ENCODE results near the gene TMEM187.
A peak's percentile ranks its signal among the peaks of the same experiment; 100 is the strongest.
"Not testable (repeated sequence)": the region's sequence is repeated elsewhere in the genome, so short reads cannot be mapped to it uniquely, and the experiment has no call there.

The TMEM187 gene

GRCh38 chrX:153981771-153982533, 9.4 kb downstream of the TMEM187 start:
- no peaks in the 10 kb centered on the region for H3K9me3 ChIP-seq (replicated peaks; ENCODE audit: low read length)
- no peaks in the 10 kb centered on the region for H3K27me3 ChIP-seq (ENCODE audit: control insufficient read depth, insufficient read depth, low read length)
- H3K9ac ChIP-seq (ENCODE audit: low read depth, low read length): no peak overlapping the region
- H3K4me1 ChIP-seq (ENCODE audit: control insufficient read depth, insufficient read depth, low read length): peaks cover 12% of the 10 kb centered on the region
- no peak overlapping the region for H3K4me2 ChIP-seq (ENCODE audit: low read length)
- no peak overlapping the region for H3K4me3 ChIP-seq (ENCODE audit: low read length)
- H3K36me3 ChIP-seq (ENCODE audit: insufficient read depth, low read length): peaks cover 3% of the 10 kb centered on the region

- Histone ChIP-seq H3K27me3 (ENCODE audit: control insufficient read depth, insufficient read depth, low read length) (no peaks in the 10 kb centered on the region), H3K9me3 (replicated peaks; ENCODE audit: low read length) (no peaks in the 10 kb centered on the region), H3K36me3 (ENCODE audit: insufficient read depth, low read length) (peaks cover 3% of the 10 kb centered on the region), H3K4me1 (ENCODE audit: control insufficient read depth, insufficient read depth, low read length) (peaks cover 12% of the 10 kb centered on the region), H3K4me3 (ENCODE audit: low read length) (no peak overlapping the region), H3K9ac (ENCODE audit: low read depth, low read length) (no peak overlapping the region), H3K4me2 (ENCODE audit: low read length) (no peak overlapping the region)
These were observed 10.8 kb downstream of the TMEM187 start for GRCh38 chrX:153983321-153983801.

GRCh38 chrX:153984351-153985178, 12.0 kb downstream of the TMEM187 start:
- peaks cover 12% of the 10 kb centered on the region for H3K4me1 ChIP-seq (ENCODE audit: control insufficient read depth, insufficient read depth, low read length)
- no peak overlapping the region for H3K4me3 ChIP-seq (ENCODE audit: low read length)
- H3K27me3 ChIP-seq (ENCODE audit: control insufficient read depth, insufficient read depth, low read length): no peaks in the 10 kb centered on the region
- H3K36me3 ChIP-seq (ENCODE audit: insufficient read depth, low read length): peaks cover 3% of the 10 kb centered on the region
- H3K9me3 ChIP-seq (replicated peaks; ENCODE audit: low read length): no peaks in the 10 kb centered on the region
- peak overlapping the region; percentile 69 for H3K9ac ChIP-seq (ENCODE audit: low read depth, low read length)
- H3K4me2 ChIP-seq (ENCODE audit: low read length): no peak overlapping the region

- no peaks in the 10 kb centered on the region for H3K36me3 ChIP-seq (ENCODE audit: insufficient read depth, low read length)
- no peaks in the 10 kb centered on the region for H3K9me3 ChIP-seq (replicated peaks; ENCODE audit: low read length)
- H3K27me3 ChIP-seq (ENCODE audit: control insufficient read depth, insufficient read depth, low read length): no peaks in the 10 kb centered on the region
- no peak overlapping the region for H3K9ac ChIP-seq (ENCODE audit: low read depth, low read length)
- H3K4me1 ChIP-seq (ENCODE audit: control insufficient read depth, insufficient read depth, low read length): peaks cover 12% of the 10 kb centered on the region
- H3K4me2 ChIP-seq (ENCODE audit: low read length): no peak overlapping the region
- H3K4me3 ChIP-seq (ENCODE audit: low read length): no peak overlapping the region
These were observed 15.9 kb downstream of the TMEM187 start for GRCh38 chrX:153988493-153988892.

- Histone ChIP-seq H3K36me3 (ENCODE audit: insufficient read depth, low read length) (no peaks in the 10 kb centered on the region), H3K9ac (ENCODE audit: low read depth, low read length) (no peak overlapping the region), H3K4me1 (ENCODE audit: control insufficient read depth, insufficient read depth, low read length) (peaks cover 6% of the 10 kb centered on the region), H3K4me3 (ENCODE audit: low read length) (no peak overlapping the region), H3K4me2 (ENCODE audit: low read length) (no peak overlapping the region), H3K27me3 (ENCODE audit: control insufficient read depth, insufficient read depth, low read length) (no peaks in the 10 kb centered on the region), H3K9me3 (replicated peaks; ENCODE audit: low read length) (no peaks in the 10 kb centered on the region)
These were observed 17.6 kb downstream of the TMEM187 start for GRCh38 chrX:153989973-153990655.

- H3K9me3 ChIP-seq (replicated peaks; ENCODE audit: low read length): no peaks in the 10 kb centered on the region
- no peak overlapping the region for H3K9ac ChIP-seq (ENCODE audit: low read depth, low read length)
- H3K4me1 ChIP-seq (ENCODE audit: control insufficient read depth, insufficient read depth, low read length): no peaks in the 10 kb centered on the region
- no peaks in the 10 kb centered on the region for H3K27me3 ChIP-seq (ENCODE audit: control insufficient read depth, insufficient read depth, low read length)
- no peaks in the 10 kb centered on the region for H3K36me3 ChIP-seq (ENCODE audit: insufficient read depth, low read length)
- no peak overlapping the region for H3K4me3 ChIP-seq (ENCODE audit: low read length)
- no peak overlapping the region for H3K4me2 ChIP-seq (ENCODE audit: low read length)
These were observed 18.5 kb downstream of the TMEM187 start for GRCh38 chrX:153991013-153991580.

- H3K4me1 ChIP-seq (ENCODE audit: control insufficient read depth, insufficient read depth, low read length): no peaks in the 10 kb centered on the region
These were observed 19.6 kb downstream of the TMEM187 start for GRCh38 chrX:153992180-153992579.

GRCh38 chrX:153993079-153993478, 20.5 kb downstream of the TMEM187 start:
- no peaks in the 10 kb centered on the region for H3K4me1 ChIP-seq (ENCODE audit: control insufficient read depth, insufficient read depth, low read length)
- no peak overlapping the region for H3K4me2 ChIP-seq (ENCODE audit: low read length)
- no peak overlapping the region for H3K9ac ChIP-seq (ENCODE audit: low read depth, low read length)

More at GRCh38 chrX:153992180-153992579, 19.6 kb downstream of the TMEM187 start:
- no peaks in the 10 kb centered on the region for H3K9me3 ChIP-seq (replicated peaks; ENCODE audit: low read length)
- no peak overlapping the region for H3K4me2 ChIP-seq (ENCODE audit: low read length)
- no peaks in the 10 kb centered on the region for H3K36me3 ChIP-seq (ENCODE audit: insufficient read depth, low read length)
- no peak overlapping the region for H3K9ac ChIP-seq (ENCODE audit: low read depth, low read length)
- no peaks in the 10 kb centered on the region for H3K27me3 ChIP-seq (ENCODE audit: control insufficient read depth, insufficient read depth, low read length)
- no peak overlapping the region for H3K4me3 ChIP-seq (ENCODE audit: low read length)

GRCh38 chrX:153993978-153994377, 21.4 kb downstream of the TMEM187 start:
- no peak overlapping the region for H3K9ac ChIP-seq (ENCODE audit: low read depth, low read length)
- no peak overlapping the region for H3K4me3 ChIP-seq (ENCODE audit: low read length)
- H3K4me1 ChIP-seq (ENCODE audit: control insufficient read depth, insufficient read depth, low read length): no peaks in the 10 kb centered on the region
- H3K27me3 ChIP-seq (ENCODE audit: control insufficient read depth, insufficient read depth, low read length): no peaks in the 10 kb centered on the region
- no peak overlapping the region for H3K4me2 ChIP-seq (ENCODE audit: low read length)
- H3K36me3 ChIP-seq (ENCODE audit: insufficient read depth, low read length): no peaks in the 10 kb centered on the region
- no peaks in the 10 kb centered on the region for H3K9me3 ChIP-seq (replicated peaks; ENCODE audit: low read length)

More at GRCh38 chrX:153993079-153993478, 20.5 kb downstream of the TMEM187 start:
- Histone ChIP-seq H3K9me3 (replicated peaks; ENCODE audit: low read length) (no peaks in the 10 kb centered on the region), H3K27me3 (ENCODE audit: control insufficient read depth, insufficient read depth, low read length) (no peaks in the 10 kb centered on the region), H3K36me3 (ENCODE audit: insufficient read depth, low read length) (no peaks in the 10 kb centered on the region), H3K4me3 (ENCODE audit: low read length) (no peak overlapping the region)

GRCh38 chrX:153994398-153994797, 21.8 kb downstream of the TMEM187 start:
- H3K9ac ChIP-seq (ENCODE audit: low read depth, low read length); H3K4me2 ChIP-seq (ENCODE audit: low read length); H3K9me3 ChIP-seq (replicated peaks; ENCODE audit: low read length); H3K27me3 ChIP-seq (ENCODE audit: control insufficient read depth, insufficient read depth, low read length); H3K4me3 ChIP-seq (ENCODE audit: low read length); H3K36me3 ChIP-seq (ENCODE audit: insufficient read depth, low read length); H3K4me1 ChIP-seq (ENCODE audit: control insufficient read depth, insufficient read depth, low read length): not testable (repeated sequence)

GRCh38 chrX:153995504-153995903, 22.9 kb downstream of the TMEM187 start:
- Histone ChIP-seq H3K9me3 (replicated peaks; ENCODE audit: low read length) (no peaks in the 10 kb centered on the region), H3K4me3 (ENCODE audit: low read length) (no peak overlapping the region), H3K4me2 (ENCODE audit: low read length) (no peak overlapping the region), H3K36me3 (ENCODE audit: insufficient read depth, low read length) (no peaks in the 10 kb centered on the region), H3K9ac (ENCODE audit: low read depth, low read length) (no peak overlapping the region), H3K4me1 (ENCODE audit: control insufficient read depth, insufficient read depth, low read length) (peaks cover 4% of the 10 kb centered on the region), H3K27me3 (ENCODE audit: control insufficient read depth, insufficient read depth, low read length) (no peaks in the 10 kb centered on the region)
